NCI-H2171 (cell line): ENCODE measurements around the gene SORCS2.
"Not testable (repeated sequence)": the region's sequence is repeated elsewhere in the genome, so short reads cannot be mapped to it uniquely, and the experiment has no call there.

Experiments used
- DNase-seq: peaks from one replicate; lab custom pipeline; 2025; lab: John Stamatoyannopoulos, UW

The SORCS2 gene

DNA sequence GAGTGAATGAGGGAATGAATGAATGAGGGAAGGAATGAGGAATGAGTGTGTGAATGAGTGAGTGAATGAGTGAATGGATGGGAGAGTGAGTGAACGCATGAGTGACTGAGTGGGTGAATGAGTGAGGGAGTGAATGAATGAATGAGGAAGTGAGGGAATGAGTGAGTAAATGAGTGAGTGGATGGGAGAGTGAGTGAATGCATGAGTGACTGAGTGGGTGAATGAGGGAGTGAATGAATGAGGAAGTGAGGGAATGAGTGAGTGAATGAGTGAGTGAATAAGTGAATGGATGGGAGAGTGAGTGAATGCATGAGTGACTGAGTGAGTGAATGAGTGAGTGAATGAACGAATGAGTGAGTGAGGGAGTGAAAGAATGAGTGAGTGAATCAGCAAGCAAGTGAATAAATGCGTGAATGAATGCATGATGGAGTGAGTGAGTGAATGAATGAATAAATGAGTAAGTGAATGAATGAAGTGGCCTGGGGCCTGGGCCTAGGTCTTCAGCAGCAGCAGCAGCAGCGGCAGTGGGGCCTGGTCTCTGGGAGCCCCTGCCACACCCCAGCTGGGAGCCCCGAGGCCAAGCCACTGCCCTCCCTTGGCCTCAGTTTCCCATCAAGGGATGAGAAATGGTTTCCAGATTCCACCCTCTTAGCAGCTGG, 258.6 kb downstream of the SORCS2 start:
- DNase-seq: no peak

DNA sequence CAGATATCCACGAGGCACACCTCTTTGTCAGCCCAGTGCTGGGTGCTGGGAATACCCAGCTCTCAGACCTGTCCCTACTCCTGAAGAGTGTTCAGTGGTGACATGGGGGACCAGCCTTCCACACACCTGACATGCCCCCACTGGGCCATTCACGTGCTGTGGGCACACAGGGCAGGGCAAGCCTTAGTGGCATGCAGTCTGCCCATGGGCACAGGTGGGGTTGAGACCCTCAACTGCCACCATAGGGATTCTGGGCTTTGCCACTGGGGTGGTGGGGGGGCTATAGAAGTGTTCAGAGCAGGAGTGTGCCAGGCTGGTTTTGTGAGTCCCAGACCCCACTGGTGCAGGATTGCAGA, 259.1 kb downstream of the SORCS2 start:
- DNase-seq: no peak

DNA sequence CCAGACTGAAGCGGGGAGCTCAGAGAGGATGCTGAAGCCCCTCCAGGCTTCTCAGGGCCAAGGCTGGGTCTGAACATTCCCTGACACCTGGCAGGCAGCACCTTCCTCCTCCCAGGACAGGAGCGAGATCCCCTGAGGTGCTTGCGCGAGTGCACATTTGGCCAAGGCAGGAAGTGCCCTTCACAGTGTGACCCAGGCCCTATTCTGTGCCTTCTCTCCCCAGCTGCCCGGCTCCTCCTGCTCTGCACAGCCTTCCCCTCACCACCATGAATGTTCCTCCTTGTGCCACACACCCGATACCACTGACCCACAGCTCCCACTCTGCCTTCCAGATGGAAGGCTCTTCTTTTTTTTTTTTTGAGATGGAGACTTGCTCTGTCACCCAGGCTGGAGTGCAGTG, 259.5 kb downstream of the SORCS2 start:
- no peak for DNase-seq

DNA sequence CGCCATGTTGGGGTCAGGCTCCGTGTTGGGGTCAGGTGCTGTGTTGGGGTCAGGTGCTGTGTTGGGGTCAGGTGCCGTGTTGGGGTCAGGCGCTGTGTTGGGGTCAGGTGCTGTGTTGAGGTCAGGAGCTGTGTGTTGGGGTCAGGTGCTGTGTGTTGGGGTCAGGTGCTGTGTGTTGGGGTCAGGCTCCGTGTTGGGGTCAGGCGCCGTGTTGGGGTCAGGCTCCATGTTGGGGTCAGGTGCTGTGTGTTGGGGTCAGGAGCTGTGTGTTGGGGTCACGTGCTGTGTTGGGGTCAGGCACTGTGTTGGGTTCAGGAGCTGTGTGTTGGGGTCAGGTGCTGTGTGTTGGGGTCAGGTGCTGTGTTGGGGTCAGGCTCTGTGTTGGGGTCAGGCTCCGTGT, 260.5 kb downstream of the SORCS2 start:
- not testable (repeated sequence) for DNase-seq

DNA sequence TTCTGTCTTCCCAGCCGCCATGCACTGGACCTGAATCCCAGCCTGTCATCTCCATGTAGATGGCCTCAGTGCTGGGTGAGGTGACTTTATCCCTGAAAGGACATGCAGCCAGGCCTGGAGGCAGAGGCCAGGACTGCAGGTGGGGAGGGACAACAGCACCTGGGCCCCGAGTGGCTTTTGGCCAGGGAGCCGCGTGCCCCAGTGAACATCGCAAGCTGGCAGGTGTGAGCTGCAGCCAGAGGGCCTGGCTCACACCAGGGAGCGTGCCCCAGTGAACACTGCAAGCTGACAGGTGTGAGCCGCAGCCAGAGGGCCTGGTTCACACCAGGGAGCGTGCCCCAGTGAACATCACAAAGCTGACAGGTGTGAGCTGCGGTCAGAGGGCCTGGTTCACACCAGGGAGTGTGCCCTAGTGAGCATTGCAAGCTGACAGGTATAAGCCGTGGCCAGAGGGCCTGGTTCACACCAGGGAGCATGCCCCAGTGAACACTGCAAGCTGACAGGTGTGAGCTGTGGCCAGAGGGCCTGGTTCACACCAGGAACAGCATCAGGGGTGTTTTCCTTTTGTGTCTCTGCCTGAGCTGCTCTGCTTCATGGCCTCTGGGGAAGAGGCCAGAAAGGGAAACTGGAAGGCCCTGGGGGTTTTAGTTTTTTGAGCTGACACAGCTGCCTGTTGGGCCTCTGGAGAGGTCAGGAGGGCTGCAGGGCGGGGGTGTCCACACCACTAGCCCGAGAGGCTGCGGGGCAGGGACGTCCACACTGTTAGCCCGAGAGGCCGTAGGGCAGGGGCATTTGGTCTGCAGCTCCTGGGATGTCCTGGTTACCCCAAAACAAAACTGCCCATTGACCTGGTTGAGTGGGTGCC, 265.1 kb downstream of the SORCS2 start:
- DNase-seq: no peak

DNA sequence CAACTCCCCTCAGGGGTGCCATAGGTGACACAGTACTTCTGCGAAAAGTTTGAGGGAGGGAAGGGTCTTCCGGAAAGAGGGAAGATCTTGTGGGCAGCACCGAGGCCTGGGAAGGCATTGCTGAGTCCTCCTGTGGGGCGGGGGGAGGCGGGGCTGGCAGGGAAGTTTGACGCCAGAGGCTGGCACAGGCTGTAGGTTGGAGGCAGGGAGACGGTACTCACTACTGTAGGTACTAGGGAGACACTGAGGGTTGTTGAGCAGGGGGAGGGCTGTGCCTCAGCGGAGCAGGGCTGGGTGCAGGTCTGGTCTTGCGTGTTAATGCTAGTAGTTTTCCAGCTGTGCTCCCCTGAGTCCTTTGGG, 265.7 kb downstream of the SORCS2 start:
- no peak for DNase-seq

DNA sequence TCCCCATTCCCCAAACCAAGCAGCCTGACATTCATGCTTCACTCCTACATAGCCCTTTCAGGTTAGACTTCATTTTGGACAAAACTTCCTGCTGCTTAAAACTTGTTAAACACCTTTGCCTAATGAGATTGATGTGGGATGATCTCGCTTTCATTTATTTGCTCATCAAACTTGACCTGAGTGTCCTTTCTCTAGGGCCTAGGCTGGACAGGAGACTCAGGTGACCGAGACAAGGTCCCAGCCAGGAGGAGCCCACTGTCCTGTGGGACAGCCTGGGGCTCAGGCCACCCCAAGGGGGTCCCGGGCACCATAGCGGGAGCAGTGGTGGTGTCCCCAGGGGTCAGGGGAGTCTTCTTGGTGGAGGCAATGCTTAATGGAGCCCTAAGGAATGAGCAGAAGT, 266.1 kb downstream of the SORCS2 start:
- no peak for DNase-seq

DNA sequence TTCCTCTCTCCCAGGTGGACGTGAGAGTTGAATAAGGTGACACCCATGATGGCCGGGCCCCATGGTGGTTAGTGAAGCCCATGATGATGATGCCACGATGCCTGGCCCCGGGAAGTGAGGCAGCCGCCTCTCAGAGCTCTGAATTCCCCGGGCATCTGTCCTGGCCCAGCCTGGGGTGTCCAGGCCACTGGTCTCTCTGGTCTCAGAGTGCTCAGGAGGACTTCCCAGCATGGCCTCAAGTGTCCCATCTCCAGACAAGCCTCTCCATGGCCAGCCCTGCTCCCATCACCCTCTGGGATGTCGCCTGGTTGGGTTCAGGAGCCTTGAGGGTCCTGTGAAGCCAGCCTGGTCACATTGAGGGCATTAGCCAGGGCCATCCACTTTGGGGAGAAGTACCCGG, 267.1 kb downstream of the SORCS2 start:
- DNase-seq: no peak

DNA sequence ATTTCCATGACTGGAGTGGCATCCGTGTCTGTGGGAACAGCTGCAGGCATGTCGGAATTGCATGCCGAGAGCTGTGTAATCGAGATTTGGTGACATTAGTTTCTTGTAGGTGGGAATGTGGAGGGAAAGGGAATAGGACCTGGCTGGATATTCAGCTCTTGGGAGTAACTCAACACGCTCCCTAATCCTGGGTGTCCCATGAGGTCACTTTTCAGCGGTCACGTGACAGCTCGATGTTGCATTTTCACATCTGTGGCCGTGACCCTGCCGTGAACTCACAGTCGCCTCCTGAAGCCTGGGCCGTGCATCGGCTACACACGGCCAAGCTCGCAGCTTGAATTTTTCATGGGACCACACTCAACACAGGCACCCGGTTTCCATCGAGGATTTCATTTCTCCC, 268.2 kb downstream of the SORCS2 start:
- no peak for DNase-seq

DNA sequence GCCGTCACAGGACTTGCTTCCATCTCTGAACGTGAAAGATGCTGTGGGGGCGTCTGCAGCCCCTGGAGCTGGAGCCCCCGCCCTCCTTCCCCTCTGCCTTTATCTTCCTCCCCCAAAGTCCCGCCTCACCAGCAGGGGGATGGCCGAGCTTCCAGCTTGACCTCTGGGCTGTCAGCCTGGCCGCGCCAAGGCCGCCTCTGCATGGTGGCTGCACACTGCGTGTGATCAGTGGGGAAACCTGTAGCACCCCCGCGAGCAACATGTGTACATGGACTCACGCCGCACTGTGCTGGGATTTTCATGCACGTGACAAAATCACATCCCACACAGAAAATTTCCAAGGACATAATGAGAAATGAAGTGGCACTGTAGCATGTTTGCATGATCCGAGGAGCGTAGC, 268.9 kb downstream of the SORCS2 start:
- DNase-seq: no peak

DNA sequence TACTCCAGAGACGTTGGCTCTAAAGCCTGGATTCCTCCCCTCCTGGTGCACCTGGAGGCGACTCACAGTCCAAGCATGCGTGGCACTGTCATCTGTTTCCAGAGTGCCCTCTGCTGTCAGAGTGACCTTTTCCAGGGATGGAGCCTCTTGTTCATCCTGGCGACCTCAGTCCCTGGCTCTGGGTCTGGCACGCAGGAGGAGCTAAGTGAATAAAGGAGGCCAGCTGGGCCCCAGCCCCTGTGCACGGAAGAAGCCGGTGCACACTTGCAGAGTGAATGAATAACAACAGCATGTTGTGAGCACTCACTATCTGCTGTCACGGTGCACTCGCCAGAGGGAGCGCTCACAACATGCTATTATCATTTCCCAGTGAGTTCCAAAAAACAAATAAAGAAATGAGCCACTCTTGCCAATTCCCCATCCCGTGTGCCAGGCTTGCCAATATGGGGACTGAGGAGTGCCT, 270.2 kb downstream of the SORCS2 start:
- DNase-seq: no peak

DNA sequence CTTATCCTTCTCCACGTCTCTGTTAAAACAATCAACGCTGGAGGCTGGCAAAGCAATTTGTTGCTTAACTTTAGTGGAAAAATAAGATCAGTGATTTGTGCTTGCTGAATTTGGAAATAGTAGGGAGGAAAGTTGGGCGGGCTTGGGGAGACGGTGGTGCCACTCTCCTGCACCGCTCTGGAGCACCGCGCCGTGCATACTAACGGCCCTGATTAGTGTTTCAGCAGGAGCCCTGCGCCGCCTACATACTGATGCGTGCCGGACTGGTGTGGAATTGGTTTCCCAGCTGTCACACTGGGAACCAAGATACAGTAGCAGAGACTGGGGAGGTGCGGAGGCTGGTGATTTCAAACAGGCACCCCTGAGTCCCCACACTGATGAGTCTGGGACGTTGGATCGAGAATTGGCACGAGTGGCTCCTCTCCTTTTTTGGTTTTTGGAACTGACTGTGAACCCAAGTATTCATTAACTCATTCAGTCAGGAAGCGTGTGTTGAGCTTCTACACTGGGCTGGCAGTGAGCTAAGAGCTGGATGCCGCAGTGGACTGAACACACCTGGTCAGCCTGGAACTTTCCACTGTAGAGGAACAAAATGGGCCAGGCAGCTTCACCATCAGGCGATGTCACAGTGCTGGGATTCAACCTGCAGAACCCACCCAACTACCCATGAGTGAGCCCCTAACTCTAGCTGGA, 271.4 kb downstream of the SORCS2 start:
- no peak for DNase-seq

DNA sequence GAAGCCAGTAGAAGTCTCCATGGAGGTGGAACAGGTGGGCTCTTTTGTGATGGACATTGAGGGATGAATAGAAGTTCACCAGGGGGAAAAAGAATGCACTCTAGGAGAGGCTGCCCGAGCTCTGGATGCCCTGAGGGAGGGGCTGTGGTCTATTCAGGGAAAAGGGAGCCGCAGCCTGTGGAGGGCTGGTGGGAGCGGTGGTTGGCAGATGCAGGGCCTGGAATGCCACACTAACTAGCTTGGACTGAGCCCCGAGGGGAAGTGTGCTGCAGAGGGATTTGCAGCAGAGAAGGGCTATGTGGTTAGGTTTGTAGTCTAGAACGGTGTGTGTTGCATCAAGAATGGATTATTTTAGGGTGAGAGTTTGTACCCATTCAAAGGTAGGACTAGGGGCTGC, 271.9 kb downstream of the SORCS2 start:
- DNase-seq: no peak

DNA sequence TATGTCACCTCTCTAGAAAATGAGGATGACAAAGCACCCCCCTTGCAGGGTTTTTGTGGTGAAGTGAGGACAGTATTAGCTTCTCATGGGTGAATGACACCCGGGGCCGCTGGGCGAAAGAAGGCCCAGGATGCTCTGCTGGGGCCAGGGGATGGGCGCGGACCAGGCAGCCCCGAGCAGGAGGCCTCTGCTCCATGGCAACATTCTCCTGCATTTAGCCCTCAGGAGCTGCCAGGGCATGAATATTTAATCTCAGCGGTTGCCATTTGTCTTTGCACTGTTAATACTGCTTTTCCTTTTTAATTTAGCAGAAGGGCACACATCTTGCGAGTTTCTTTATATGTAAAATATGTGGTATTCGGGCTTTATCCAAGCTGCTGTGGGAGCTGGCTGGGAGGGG, 272.7 kb downstream of the SORCS2 start:
- DNase-seq: no peak

DNA sequence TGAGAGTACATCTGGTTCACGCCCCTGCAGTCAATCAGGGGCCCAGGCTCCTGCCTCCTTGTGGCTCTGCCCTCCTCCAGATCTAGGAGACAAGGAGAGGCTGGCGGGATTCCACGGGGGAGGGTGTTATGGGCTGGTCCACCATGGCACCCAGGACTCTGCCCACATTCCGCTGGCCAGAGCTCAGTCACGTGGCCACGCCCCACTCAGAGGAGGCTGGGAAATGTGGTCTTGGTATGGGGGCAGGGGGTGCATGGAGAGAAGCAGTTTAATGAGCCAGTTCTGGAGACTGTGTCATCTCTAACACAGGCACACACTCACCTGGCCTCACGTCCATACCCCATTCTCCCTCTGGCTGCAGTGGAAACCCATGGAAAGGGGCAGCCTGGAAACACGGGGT, 273.9 kb downstream of the SORCS2 start:
- no peak for DNase-seq

DNA sequence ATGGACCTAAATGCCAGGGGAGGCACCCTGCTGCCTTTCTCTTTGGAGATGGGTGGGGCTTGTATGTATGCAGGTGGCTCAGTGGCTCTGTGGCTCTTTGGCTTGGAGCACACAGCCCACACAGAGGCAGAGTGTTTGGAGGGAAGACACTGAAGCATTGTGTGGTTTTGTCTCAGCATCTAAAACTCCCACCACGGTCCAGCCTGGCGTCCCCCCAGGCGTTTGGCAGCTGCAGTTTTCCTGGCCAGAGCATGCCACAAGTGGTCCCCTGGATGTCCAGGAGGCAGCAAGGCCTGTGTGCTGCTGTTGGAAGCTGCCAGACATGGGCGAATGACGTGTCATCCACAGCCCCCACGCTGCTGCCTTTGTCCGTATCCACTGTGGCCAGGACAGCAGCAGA, 274.6 kb downstream of the SORCS2 start:
- DNase-seq: no peak

DNA sequence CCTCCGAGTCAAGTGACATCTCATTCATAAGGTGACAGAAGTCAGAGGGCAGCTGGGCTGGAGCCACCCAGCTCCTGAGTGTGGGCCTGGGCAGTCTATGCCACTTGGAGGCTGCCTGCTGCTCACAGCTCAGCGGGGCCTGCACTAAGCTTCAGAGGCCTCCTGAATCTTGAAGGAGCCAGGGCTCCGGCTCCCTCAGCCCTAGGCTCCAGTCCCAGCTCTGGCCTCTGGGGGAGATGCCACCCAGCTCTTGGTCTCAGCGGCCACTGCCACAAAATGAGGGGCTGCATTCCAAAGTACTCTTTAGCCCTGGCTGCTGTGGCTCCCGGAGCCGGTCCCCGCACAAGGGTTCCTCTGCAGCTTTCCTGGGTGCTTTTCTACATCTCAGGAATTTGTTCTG, 275.1 kb downstream of the SORCS2 start:
- DNase-seq: no peak

DNA sequence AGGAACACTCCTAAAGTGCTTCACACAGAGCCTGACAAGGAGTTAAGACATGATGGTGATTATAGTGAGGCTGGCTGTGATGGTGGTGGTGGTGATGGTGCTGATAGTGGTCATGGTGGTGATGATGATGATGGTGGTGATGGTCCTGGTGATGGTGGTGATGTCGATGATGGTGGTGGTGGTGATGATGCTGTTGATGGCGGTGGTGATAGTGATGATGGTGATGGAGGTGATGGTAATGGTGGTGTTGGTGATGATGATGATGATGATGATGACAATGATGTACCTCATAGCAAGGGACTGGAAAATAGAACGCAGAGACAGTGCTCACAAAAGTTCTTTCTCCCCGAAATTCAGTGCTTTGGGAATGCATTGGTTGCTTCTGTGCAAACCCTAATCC, 276.7 kb downstream of the SORCS2 start:
- no peak for DNase-seq

DNA sequence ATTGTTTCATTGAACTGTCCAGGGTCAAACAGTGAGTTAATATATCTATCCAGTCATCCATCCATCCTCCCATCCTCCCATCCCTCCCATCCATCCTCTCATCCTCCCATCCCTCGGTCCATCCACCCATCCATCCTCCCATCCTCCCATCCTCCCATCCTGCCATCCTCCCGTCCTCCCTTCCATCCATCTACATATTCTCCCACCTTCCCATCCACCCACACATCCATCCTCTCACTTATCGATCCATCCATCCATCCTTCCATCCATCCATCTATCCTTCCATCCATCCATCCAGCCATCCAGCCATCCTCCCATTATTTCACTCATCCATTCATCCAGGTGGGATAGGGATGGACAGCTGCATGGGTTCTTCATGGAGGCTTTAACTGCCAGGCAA, 277.8 kb downstream of the SORCS2 start:
- DNase-seq: no peak

DNA sequence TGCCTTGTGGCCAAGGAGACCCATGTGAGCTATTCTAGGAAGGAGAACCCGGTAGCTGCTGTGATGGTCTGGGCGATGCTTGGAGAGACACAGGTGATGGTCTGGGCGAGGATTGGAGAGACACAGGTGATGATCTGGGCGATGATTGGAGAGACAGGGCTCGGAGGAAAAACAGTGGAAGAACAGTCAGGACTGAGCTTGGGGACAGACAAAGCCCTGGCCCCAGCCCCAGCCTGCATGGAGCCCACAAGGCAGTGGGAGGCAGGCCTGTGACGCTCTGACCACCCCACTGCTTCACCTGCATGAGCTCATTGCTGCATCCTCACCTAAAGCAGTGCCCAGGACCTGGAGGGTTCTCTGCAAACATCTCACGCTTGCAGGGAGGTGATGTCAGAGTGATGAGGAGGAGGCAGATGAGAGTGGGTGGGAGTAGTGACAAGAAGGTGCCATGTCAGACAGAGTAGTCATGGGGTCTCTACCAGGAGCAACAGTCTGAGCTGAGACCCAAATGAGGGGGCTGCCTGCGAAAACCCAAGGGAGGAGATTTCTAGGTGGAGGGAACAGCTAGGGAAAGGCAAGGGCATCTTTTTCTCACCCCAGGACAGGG, 278.3 kb downstream of the SORCS2 start:
- DNase-seq: no peak

DNA sequence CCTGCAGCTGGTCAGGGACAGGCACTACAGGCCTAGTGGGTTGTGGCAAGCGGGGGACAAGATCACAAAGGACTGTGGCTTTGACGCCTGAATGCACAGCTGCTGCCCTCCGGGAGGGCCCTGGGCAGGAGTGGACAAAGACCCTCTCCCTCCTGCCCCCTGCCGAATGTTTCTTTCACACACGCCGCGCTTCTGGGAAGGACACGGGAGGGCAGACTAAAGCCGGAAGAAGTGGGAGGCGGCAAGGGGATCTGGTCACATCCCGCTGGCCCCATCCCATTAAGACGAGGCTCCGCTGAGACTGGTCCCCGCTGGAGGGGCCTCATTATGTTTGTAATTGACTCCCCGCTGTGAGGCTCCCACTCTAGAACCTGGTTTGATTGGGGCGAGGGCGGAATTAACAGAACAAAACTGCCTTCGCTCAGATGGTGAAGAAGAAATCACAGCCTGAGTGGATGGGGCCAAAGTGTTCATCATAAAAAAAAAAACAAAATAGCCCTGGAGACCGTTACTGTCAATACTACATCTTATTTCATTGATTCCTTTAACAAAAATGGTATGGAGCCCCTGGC, 280.2 kb downstream of the SORCS2 start:
- DNase-seq: no peak

DNA sequence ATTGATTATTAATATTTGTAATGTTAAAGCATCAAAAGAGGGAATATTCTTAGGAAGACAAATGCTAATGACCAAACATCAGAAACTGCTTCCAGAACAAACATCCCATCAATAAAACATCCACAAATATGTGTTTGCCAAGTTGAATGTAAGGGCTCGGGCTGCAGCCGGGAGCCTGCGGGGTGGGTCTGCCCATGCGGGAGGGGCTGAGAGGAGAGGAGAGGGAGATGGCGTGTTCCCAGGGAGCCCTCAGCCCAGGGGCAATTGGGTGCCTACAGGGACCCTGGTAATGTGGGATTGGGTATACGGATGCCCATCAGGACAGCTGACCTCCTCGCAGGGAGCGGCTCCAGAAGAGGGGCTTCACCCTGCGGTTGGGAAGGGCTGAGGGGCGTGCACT, 280.7 kb downstream of the SORCS2 start:
- no peak for DNase-seq
